GM18868 (cell line): ENCODE results near the gene OLFML2B.
"Not testable (repeated sequence)": the region's sequence is repeated elsewhere in the genome, so short reads cannot be mapped to it uniquely, and the experiment has no call there.

Experiments
- ATAC-seq: cut with Tn5 transposase; IDR thresholded peaks from one replicate; pipeline ENCODE4 v1.9.1; 2021; ENCODE audit warnings: mild to moderate bottlenecking, moderate library complexity; ENCODE audit not compliant: unreplicated experiment

Gene OLFML2B

GRCh38 chr1:162036163-162036562, 12.5 kb upstream of the OLFML2B start:
- ATAC-seq: no peak

GRCh38 chr1:162035241-162035640, 11.6 kb upstream of the OLFML2B start:
- ATAC-seq: no peak

GRCh38 chr1:162033428-162033827, 9.8 kb upstream of the OLFML2B start:
- no peak for ATAC-seq

GRCh38 chr1:162030759-162031280, 7.2 kb upstream of the OLFML2B start:
- ATAC-seq: no peak

- ATAC-seq: no peak
These were observed 5.5 kb upstream of the OLFML2B start for GRCh38 chr1:162029157-162029556.

- peak; percentile 87 for ATAC-seq
These were observed 5.1 kb upstream of the OLFML2B start for GRCh38 chr1:162028726-162029125.

- ATAC-seq: no peak
These were observed 3.2 kb upstream of the OLFML2B start for GRCh38 chr1:162026881-162027280.

GRCh38 chr1:162025541-162025940, 1.9 kb upstream of the OLFML2B start:
- no peak for ATAC-seq

- ATAC-seq: no peak
These were observed 505 bp downstream of the OLFML2B start for GRCh38 chr1:162023181-162023546.

- ATAC-seq: no peak
These were observed 1.0 kb downstream of the OLFML2B start for GRCh38 chr1:162022626-162023025.

- no peak for ATAC-seq
These were observed 2.5 kb downstream of the OLFML2B start for GRCh38 chr1:162021124-162021523.

GRCh38 chr1:162020150-162020549, 3.5 kb downstream of the OLFML2B start:
- ATAC-seq: no peak

GRCh38 chr1:162019446-162019845, 4.2 kb downstream of the OLFML2B start:
- ATAC-seq: no peak

- ATAC-seq: no peak
These were observed 4.7 kb downstream of the OLFML2B start for GRCh38 chr1:162019006-162019405.

- ATAC-seq: no peak
These were observed 5.3 kb downstream of the OLFML2B start for GRCh38 chr1:162018418-162018817.

GRCh38 chr1:162017791-162018190, 5.9 kb downstream of the OLFML2B start:
- ATAC-seq: not testable (repeated sequence)

GRCh38 chr1:162016631-162017030, 7.0 kb downstream of the OLFML2B start:
- no peak for ATAC-seq

GRCh38 chr1:162015196-162015595, 8.5 kb downstream of the OLFML2B start:
- ATAC-seq: no peak

- ATAC-seq: no peak
These were observed 9.5 kb downstream of the OLFML2B start for GRCh38 chr1:162014202-162014601.

GRCh38 chr1:162013289-162013688, 10.4 kb downstream of the OLFML2B start:
- ATAC-seq: no peak

GRCh38 chr1:162011337-162012012, 12.2 kb downstream of the OLFML2B start:
- no peak for ATAC-seq

- no peak for ATAC-seq
These were observed 13.5 kb downstream of the OLFML2B start for GRCh38 chr1:162010175-162010506.

GRCh38 chr1:162009501-162010174, 14.0 kb downstream of the OLFML2B start:
- no peak for ATAC-seq
